HG03457 (cell line): ENCODE results near the gene FNBP1.

Experiments
- ATAC-seq: cut with Tn5 transposase; IDR thresholded peaks from one replicate; pipeline ENCODE4 v1.9.1; 2021; ENCODE audit warnings: moderate number of reproducible peaks; ENCODE audit not compliant: unreplicated experiment

The FNBP1 gene

DNA sequence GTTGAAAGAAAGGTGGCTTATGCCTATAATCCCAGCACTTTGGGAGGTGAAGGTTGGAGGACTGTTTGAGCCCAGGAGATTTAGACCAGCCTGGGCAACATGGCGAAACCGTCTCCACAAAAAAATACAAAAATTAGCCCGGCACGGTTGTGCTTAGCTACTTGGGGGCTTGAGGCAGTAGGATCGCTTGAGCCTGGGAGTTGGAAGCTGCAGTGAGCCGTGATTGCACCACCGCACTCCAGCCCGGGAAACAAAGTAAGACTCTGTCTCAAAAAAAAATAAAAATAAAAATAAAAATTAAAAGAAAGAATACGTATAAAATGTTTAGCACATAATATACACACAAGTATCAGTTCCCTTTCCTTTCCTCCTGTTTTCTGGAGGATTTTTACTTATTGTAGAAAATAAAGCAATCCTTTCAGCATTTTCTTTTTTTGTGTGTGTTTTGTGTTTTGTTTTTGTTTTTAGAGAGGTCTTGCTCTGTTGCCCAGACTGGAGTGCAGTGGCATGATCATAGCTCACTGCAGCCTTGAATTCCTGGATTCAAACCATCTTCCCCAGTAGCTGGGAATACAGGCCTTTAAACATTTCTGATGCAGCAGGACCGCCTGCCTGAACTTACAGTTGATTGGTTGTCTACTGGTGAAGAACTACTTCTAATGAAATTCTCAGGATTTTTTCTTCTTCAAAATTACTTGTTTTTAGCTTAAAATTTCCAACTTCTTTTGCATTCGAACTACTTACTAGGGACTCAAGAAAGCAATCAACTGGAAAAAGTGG is 6.6 kb upstream of the FNBP1 start:
- no peak for ATAC-seq

DNA sequence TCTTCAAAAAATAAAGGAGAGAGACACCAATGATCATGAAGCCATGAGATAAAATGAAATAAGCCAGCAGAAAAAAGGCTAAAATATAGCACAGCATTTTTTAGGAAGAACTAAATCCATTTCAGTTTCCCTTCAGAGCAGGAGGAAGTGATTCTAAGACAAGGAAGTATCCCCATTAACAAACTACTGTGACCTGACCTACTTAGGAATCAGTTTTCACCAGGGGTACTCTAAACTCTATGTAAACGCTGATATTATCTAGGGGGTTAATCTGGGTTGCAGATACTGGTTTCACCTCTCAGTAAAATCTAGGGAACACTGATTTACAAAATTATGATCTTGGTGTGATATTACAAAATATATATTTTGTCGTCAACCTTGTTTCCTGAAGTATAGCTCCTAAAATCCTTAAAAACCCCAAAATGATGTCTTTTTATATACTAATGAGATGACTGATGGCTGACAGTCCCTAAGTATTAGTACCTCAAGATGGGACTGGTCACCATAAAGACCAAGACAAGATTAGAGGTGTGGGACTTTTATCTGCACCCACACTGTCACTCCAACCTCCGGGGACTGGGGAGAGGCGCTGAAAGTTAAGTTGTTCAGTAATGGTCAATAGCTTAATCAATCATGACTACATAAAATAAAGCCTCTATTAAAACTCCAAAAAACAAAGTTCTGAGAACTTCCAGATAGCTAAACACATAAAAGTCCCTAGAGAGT is 2.9 kb upstream of the FNBP1 start:
- ATAC-seq: no peak

DNA sequence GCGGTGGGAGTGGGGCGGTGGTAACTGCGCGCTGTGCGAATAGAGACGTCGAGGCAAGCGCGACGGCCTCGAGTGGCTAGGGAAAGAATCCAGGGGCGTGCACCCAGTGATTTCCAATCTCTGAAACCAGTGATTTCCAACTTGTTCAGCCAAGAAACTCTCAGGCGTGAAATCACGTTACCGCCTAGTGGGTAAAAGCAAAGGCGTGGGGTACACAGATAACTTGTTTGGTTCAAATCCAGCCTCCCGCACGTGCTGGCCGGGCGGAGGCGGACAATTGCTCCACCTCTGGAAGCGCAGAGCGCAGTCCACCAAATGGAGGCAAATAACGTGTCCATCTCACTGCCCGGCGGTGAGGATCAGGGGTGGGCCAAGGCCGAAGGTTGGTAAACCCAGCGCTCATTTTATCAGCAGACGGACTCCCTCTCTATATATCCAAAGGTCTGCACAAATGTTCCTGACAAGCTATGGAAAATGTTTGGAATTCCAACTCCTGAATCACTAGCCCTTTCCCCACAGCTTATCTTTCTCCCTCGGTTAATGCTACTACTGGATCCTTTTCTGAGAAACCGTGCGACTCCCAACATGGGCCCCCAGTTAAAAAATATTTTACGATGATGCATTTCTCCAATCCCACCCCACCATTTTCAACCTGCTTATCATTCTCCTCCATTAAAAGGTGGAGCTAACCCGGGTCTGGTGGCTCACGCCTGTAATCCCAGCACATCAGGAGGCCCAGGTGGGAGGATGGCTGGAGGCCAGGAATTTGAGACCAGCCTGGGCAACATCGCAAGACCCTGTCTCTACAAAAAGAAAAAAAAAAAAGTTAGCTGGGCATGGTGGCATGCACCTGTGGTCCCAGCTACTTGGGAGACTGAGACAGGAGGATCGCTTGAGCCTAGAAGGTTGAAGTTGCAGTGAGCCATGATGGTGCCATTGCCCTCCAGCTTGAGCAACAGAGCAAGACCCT is 950 bp upstream of the FNBP1 start:
- ATAC-seq: no peak

DNA sequence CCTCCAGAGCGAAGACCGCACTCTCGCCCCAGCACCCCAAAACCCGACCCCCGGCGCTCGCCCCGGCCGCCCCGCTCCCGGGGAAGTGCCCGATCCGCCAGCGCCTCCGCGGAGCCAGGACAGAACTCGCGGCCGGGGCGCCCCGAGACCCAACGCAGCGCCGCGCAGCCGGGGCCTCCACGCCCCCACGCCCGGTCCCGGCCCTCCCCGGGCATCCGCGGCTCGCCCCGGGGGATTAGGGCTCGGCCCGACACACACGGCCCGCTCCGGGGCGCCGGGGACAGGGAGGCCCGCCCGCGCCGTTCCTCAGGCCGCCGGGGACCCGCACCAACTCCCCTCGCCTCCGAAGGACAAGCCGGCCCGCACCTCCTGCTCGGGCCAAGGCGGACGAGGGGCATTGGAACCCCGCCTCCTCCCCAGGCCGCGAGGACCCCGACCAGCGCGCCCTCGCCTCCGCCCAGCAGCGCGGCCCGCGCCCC is 544 bp downstream of the FNBP1 start:
- no peak for ATAC-seq

DNA sequence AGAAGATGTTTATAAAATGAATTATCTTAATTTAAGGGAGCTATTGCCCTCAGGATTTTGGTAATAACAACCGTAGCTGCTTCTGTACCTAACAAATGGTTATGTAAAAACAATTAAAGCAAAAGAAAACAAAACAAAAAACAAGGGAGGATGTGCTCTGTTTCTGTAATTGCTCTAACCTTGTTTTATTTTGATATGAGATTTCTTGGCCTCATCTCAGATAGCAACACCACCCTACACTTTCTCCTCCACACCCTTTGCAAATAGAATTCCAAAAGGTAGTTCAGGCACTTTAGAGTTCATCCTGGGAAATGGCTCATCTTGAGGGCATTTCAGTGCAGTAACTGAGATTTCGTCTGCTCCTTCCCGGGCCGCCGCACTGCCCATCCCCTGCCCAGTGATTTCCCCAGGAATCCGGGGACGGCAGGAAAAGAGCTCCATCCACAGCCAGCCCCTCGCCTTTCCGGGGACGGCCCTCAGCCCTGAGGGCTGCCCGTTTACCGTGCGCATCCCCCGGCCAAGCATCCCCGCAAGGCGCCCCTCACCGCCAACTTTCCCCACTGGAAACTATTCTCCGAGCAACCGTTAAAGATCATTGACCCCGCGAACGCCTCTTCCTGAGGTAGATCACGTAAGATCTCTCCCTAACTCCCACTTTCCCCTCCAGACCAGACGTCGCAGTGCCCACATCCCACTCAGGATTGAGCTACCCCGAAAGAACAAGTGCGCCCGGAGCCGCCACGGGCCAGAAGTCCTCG is 1.2 kb downstream of the FNBP1 start:
- ATAC-seq: no peak

DNA sequence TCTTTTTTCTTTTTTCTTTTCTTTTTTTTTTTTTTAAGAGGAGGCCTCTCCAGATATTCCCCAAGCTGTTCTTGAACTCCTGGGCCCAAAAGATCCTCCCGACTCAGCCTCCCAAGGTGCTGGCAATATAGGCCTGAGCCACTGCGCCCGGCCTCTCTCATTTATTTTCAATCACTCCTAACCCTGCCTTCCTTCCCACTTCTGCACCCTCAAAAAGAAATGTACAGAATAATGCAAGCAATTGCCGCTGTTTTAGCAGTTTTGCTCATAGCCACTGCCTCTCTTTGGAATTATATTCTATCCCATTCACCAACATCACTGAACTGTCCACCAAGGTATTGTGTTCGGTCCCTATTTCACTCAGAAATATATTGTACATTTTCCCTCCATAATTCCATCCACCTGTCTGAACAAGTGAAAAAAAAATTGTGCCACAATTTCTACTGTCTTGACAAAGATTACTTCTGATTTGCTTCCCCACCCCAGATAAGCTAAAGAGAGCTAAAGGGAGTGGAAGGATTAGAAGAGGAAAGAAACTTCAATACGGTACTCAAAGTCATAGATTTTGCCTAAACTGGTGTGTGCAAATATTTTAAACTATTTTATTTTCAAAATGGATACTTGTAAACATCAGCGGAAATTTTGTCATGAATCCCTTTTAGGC is 1.9 kb downstream of the FNBP1 start:
- no peak for ATAC-seq

DNA sequence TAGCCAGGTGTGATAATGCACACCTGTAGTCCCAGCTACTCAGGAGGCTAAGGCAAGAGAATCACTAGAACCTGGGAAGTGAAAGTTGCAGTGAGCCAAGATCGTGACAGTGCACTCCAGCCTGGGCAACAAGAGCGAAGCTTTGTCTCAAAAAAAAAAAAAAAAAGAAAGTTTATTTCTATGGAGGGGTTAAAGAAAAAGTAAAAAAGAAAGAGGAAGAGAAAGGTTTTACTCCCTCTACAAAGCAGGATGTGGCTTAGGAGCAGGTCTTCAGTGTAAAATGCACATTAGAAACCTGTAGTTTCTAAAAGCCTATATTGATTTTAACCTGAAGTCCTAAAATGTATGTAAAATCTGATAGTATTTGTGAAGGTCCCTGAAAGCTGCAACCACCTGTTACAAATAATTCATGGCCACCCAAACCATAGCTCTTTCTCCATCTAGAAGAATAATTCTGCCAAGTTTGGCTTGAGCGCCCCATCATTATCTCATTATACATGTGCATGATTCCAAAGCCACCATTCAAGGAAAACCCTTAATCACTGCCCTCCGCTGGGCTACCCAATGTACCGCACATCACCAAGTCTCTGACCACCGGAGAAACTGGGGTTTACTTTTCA is 3.4 kb downstream of the FNBP1 start:
- ATAC-seq: no peak

DNA sequence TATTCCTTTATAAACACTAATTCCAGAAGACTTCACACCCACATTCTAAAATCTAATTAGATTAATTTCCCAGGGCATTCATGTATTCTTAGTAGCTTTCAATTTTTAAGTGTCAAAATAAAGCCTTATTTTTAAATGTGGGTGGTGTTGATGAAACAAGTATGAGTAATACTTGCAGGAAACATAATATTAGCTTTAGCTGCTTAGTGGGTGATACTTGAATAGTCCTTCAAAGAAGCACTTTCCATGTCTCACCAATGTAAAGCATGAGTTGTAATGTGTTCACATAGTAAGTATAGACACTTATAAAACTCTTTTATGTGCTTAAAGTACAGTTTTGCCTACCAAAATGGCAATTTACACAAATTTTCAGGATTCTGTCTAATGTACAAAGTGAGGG is 6.9 kb downstream of the FNBP1 start:
- ATAC-seq: no peak

DNA sequence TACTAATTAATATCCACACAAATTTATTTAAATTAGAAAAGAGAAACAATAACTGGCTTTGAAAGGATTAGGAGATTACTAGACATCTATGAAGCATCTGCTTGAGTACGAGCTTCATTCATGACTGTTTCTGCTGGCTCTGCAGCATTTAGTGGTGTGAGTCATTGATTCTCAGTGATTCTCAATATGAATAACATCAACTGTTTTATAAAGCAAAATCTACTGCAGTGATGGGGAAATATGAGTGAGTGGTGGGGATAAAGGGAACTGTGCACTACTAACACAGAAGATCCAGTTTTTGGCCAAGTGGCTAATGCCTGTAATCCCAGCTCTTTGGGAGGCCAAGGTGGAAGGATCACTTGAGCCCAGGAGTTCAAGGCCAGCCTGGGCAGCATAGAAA is 8.4 kb downstream of the FNBP1 start:
- no peak for ATAC-seq

DNA sequence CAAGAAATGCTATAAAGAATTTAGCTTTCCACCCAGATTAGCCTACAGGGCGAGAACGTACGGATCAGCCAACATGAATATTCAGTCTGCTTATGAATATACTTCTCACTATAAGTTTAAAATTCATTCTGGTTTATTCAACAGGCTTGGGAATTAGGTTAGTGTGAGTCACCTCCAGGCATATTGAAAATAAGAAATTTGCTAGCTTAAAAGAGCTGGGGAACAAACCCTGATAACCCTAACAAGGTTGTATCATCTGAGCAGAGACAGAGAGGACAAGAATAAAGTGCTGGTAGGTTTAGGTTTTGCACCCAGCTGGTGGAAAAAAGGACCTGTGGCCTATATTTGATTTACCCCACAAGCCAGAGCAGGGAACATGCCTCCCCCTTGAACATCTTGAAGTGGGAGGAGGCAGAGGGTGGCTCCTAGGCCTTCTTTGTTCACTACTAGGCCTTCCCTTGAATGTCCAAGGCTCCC is 12.3 kb downstream of the FNBP1 start:
- ATAC-seq: no peak

DNA sequence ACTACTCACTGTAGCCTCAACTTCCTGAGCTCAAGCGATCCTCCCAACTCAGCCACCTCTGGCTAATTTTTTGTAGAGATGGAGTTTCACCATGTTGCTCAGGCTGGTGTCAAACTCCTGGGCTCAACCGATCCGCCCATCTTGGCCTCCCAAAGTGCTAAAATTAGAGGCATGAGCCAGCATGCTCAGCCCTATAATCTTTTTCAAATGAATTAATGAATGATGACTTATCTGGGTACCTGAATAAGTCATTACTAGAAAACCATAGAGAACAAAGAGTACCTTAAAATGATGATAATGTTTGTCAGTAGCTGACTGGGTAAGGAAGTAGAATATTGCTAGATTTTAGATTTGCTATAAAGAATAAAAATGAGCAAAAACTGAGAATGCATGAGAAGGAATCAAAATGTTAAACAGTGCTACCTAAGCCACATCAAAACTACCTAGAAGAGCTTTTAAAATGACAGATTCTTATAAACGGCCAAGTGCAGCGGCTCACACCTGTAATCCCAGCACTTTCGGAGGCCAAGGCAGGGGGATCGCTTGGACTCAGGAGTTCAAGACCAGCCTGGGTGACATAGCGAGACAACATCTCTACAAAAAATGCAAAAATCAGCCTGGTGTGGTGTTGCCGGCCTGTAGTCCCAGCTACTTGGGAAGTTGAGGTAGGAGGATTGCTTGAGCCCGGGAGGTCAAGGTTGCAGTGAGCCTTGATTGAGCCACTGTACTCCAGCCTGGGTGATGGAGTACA is 13.6 kb downstream of the FNBP1 start:
- no peak for ATAC-seq

DNA sequence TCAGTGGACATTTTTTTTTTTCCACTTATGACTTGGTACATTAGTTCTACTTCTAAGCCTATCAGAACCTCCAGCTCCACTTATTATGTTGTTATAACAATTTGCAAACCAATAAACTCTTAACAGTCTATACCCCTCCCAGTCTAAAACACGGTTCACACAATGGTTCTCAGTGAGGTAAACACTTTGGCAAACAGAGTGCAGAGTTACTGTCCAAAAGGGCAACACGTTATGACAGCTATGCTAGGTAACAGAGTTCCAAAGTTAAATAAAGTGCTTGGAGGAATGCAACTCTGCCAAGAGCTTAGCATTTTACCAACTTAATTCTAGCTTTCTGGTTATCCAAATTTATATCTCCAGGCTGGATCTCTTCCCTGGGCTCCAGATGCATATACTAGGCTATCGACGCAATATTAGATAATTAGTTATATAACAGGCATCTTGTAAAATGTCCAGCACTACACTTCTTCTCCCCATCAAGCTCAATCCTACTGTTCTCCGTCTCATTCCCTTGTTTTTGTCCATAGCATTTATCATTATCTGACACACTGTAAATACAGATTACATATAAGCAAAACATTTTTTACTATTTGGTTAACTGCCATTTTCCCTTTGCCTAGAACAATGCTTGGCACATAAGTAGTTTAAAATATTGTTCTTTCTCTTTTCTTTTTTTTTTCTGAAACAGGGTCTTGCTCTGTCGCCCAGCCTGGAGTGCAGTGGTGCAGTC is 14.3 kb downstream of the FNBP1 start:
- no peak for ATAC-seq

DNA sequence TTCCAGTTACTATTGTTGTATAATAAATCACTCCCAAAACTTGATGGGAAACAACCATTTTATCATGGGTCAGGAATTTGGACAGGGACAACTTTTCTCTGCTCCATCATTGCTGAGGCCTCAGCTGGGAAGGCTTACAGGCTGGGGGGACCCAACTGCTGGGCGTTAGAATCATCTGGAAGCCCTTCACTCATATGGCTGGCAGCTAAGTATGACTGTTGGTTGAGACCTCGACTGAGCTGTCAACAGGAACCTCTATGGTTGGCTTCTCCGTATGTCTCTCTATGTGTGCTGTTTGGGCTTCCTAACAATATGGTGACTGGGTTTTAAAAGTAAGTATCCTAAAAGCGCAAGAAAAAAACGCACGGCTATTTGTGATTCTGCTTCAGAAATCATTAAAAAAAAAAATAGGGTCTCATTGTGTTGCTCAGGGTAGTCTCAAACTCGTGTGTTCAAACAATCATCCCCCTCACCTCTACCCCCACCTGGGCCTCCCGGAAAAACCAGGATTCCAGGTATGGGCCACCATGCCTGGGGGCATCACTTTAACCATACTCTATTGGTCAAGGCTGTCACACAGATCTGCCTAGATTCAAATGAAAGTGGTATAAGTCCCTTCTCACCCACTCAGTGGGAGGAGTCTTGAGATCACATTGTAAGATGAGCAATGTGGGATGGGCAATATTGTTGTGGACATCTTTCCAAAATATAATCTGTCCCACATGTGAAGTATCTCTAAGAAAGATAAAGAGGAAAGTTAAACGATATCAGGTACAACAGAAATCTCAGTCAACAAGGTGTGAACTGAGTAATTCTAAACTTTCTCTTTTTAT is 15.2 kb downstream of the FNBP1 start:
- no peak for ATAC-seq

DNA sequence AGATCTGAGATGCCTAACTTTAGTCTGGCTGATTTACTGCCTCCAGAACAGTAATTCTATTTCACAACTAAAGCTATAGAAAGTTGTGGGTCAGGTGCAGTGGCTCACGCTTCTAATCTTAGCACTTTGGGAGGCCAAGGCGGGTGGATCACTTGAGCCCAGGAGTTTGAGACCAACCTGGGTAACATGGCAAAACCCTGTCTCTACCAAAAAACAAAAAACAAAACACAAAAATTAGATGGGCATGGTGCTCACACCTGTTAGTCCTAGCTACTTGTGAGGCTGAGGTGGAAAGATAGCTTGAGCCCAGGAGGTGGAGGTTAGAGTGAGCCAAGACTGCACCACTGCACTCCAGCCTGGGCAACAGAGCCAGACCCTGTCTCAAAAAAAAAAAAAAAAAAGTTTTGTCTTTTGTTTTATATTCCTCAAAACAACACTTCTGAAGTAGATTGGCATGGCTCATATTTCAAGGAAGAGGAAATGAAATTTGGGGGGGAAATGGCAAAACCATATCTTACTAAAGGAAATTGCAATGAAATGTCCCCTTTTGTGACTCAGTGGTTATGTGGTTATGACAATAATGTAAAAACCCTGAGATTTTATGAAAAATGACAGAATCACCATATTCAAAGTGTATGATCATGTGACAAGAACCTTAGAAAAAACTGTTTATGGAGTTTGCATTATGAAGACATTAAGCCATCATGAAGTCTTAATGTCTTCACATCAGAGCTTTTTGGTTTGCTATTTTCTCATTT is 16.2 kb downstream of the FNBP1 start:
- no peak for ATAC-seq

DNA sequence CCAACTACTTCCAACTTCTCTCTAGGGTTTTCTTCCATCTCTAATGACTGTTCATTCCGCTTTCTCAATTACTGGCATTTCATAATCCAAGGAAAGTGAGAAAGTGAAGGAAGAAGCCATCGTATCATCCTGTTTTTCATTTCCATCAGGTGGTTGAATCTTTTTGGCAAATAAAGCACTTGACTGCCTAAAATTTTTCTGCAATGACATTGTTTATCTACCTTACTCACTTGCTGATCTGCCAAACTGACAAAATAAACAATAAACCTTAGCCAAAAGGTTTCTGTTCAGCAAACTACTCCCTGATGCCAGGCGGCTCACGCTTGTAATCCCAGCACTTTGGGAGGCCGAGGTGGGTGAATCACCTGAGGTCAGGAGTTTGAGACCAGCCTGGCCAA is 18.4 kb downstream of the FNBP1 start:
- no peak for ATAC-seq

DNA sequence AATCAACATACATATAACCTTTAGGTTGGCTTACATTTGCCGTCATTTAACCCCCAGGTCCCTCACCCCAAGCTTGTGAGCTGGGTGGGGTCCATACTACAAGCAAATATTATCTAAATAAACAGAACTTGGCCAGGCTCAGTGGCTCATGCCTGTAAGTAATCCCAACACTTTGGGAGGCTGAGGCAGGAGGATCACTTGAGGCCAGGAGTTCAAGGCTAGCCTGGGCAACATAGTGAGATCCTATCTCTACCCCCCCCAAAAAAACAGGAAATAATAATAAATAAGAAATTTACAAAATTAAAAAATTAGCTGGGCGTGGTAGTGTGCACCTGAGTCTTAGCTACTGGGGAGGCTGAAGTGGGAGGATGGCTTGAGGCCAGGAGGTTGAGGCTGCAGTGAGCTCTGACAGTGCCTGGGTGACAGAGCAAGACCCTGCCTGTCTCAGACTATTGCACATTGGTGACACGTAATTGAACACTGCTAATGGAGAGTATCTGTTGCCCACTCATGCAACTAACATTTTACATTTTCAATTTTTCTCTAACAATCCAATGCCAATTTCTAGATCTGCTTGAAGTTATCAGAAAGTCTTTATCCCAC is 18.9 kb downstream of the FNBP1 start:
- no peak for ATAC-seq
